ENCODE results near the gene SLC51B.

DNA sequence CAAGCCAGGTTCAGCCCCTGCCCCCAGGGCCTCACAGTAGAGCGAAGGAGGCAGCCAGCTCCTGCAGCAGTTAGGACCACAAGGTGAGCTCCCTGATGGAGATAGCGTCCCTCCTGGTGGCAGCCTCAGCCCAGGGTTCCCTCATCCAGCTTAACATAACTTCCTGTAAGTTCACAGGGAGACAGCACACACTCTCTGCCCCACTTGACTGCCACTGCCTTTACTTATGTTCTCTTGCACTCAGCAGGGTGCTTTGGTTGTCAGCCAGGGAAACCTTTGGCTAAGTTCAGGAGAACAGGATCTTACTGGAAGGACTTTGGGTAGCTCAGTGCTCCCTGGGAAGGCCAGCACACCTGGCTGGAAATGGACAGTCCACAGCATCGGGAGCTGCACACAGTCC, 42.2 kb downstream of the SLC51B start:
- no peak for TF ChIP-seq POLR2A (IDR thresholded peaks at IDR 0.05; ENCODE audit: low read length)
- TF ChIP-seq GATA1 (IDR thresholded peaks at IDR 0.05; ENCODE audit: low read depth, low read length): no peak

All from erythroblast (primary cell).